HCT116 (cell line): ENCODE results near the gene PLXNC1. TPM values are rescaled to one million over a fixed set of nuclear protein-coding genes. Genes with fewer than 3 reads are reported as not detected.

Experiments
- ATAC-seq: fragments of 200-7000 bp; cut with Tn5 transposase; 2 replicates; pipeline ENCODE4 v1.9.1; 2020; ENCODE audit warnings: mild to moderate bottlenecking, moderate library complexity
- BruUV-seq: library from RNA; stranded (reverse); fragments of 400-500 nt; replicated peaks from 2 replicates; lab custom pipeline; 2021; lab: Mats Ljungman, UMichigan
- CTCF ChIA-PET: fragments of 300-600 bp; sonication (Branson Sonifier 250); formaldehyde crosslinking; loops from one replicate; lab custom pipeline; 2021; ENCODE audit warnings: antibody characterized with exemption; lab: Charles Lee
- POLR2A ChIA-PET: fragments of 300-600, 350-600 bp; sonication (Branson Sonifier 250); formaldehyde crosslinking; loops from one replicate; lab custom pipeline; 2021; ENCODE audit warnings: antibody characterized with exemption; lab: Charles Lee
- RAD21 ChIA-PET, 2 experiments: fragments of 300-600 bp; sonication (Branson Sonifier 250); formaldehyde crosslinking; loops; one replicate each; lab custom pipeline; 2023; ENCODE audit warnings: low total read pairs in 2 of 2; ENCODE audit not compliant: uncharacterized antibody in 2 of 2, unreplicated experiment in 2 of 2, low non-redundant PET in 1 of 2; lab: Charles Lee
- DNase-seq: peaks from one replicate; pipeline ENCODE4 v3.0.0-alpha.2; 2010; ENCODE audit warnings: low read depth, low spot score
- H2AFZ ChIP-seq: fragments of 200-600 bp; shearing (Covaris generic), sonication (generic); 2 replicates; pipeline ENCODE4 v1.6.1; 2017; ENCODE audit warnings: low read depth, mixed run types, mixed read lengths, antibody characterized with exemption, low read length; ENCODE audit not compliant: poor library complexity, severe bottlenecking
- H3K27ac ChIP-seq: 2 replicates; pipeline ENCODE4 v1.5.1; 2012; ENCODE audit warnings: low read depth, low read length
- H3K27me3 ChIP-seq: fragments of 200-600 bp; sonication (generic); 2 replicates; pipeline ENCODE4 v1.6.1; 2016; ENCODE audit warnings: mixed run types, low read length, mixed read lengths; ENCODE audit not compliant: insufficient read depth
- H3K36me3 ChIP-seq, 2 experiments: fragments of 200-500 bp in 1 of 2; fragments of 200-600 bp in 1 of 2; sonication (Bioruptor generic) in 1 of 2; sonication (generic) in 1 of 2; 2 replicates each; pipeline versions ENCODE4 v1.5.1 to v1.6.1; 2014 to 2016; ENCODE audit warnings: low read length in 2 of 2, inconsistent platforms in 1 of 2, mixed read lengths in 1 of 2, mixed run types in 1 of 2; ENCODE audit not compliant: insufficient read depth in 2 of 2, control insufficient read depth in 1 of 2
- H3K4me1 ChIP-seq, 2 experiments: fragments of 200-600 bp in 1 of 2; sonication (generic) in 1 of 2; 2 replicates each; pipeline versions ENCODE4 v1.5.1 to v1.6.1; 2012 to 2017; ENCODE audit warnings: low read length in 2 of 2, inconsistent platforms in 1 of 2, mild to moderate bottlenecking in 1 of 2, mixed read lengths in 1 of 2, mixed run types in 1 of 2, moderate library complexity in 1 of 2; ENCODE audit not compliant: insufficient read depth in 2 of 2, control insufficient read depth in 1 of 2
- H3K4me2 ChIP-seq: fragments of 200-600 bp; sonication (generic); 2 replicates; pipeline ENCODE4 v1.6.1; 2017; ENCODE audit warnings: mixed run types, low read length, mixed read lengths
- H3K4me3 ChIP-seq, 2 experiments: fragments of 200-600 bp in 1 of 2; sonication (generic) in 1 of 2; replicated peaks in 1 of 2; 2 replicates each; pipeline ENCODE4 v1.5.1; 2011 to 2016; ENCODE audit warnings: low read length in 2 of 2, control low read depth in 1 of 2, low read depth in 1 of 2, mild to moderate bottlenecking in 1 of 2, mixed read lengths in 1 of 2, mixed run types in 1 of 2
- H3K79me2 ChIP-seq: fragments of 200-600 bp; sonication (generic); 2 replicates; pipeline ENCODE4 v1.6.1; 2017; ENCODE audit warnings: mild to moderate bottlenecking, mixed run types, low read length, moderate library complexity, mixed read lengths; ENCODE audit not compliant: insufficient read depth
- H3K9ac ChIP-seq: fragments of 200-600 bp; sonication (generic); 2 replicates; pipeline ENCODE4 v1.6.1; 2016; ENCODE audit warnings: low read length, mixed read lengths
- H3K9me2 ChIP-seq: fragments of 200-600 bp; sonication (generic), shearing (Covaris generic); 2 replicates; pipeline ENCODE4 v1.6.1; 2017; ENCODE audit warnings: mixed run types, mild to moderate bottlenecking, moderate library complexity; ENCODE audit not compliant: insufficient read depth
- H3K9me3 ChIP-seq, 2 experiments: fragments of 200-500 bp in 1 of 2; fragments of 200-600 bp in 1 of 2; sonication (Bioruptor generic) in 1 of 2; sonication (generic) in 1 of 2; 2 replicates each; pipeline ENCODE4 v1.6.1; 2014 to 2017; ENCODE audit warnings: low read length in 2 of 2, mixed read lengths in 2 of 2, inconsistent platforms in 1 of 2, low read depth in 1 of 2, mild to moderate bottlenecking in 1 of 2, mixed run types in 1 of 2, moderate library complexity in 1 of 2; ENCODE audit not compliant: control insufficient read depth in 1 of 2, insufficient read depth in 1 of 2
- H4K20me1 ChIP-seq: fragments of 200-600 bp; sonication (generic), shearing (Covaris generic); 2 replicates; pipeline ENCODE4 v1.6.1; 2017; ENCODE audit warnings: mixed run types, mild to moderate bottlenecking, moderate library complexity; ENCODE audit not compliant: insufficient read depth
- CBX3 ChIP-seq: IDR thresholded peaks from 2 replicates; pipeline ENCODE4 v1.6.1; 2012; ENCODE audit warnings: low read depth
- EZH2 ChIP-seq: fragments of 200-600 bp; sonication (generic); IDR thresholded peaks from 2 replicates; pipeline ENCODE4 v1.6.1; 2017; ENCODE audit warnings: antibody characterized with exemption, mixed run types
- EZH2phosphoT487 ChIP-seq: fragments of 200-600 bp; IDR thresholded peaks from 2 replicates; pipeline ENCODE4 v1.6.1; 2018; ENCODE audit warnings: antibody characterized with exemption, borderline replicate concordance
- FOSL1 ChIP-seq: IDR thresholded peaks from 2 replicates; pipeline ENCODE4 v1.6.1; 2012; ENCODE audit warnings: low read depth
- JUND ChIP-seq: IDR thresholded peaks from 2 replicates; pipeline ENCODE4 v1.6.1; 2012
- POLR2A ChIP-seq: IDR thresholded peaks from 2 replicates; pipeline ENCODE4 v1.7.0; 2011; ENCODE audit warnings: borderline replicate concordance; ENCODE audit not compliant: insufficient read depth, insufficient read length; ENCODE audit errors: extremely low read depth
- POLR2AphosphoS5 ChIP-seq: IDR thresholded peaks from 2 replicates; pipeline ENCODE4 v1.6.1; 2011; ENCODE audit warnings: mild to moderate bottlenecking, low read depth, low read length, moderate library complexity
- RAD21 ChIP-seq: IDR thresholded peaks from 2 replicates; pipeline ENCODE4 v1.6.1; 2012; ENCODE audit warnings: low read depth, mild to moderate bottlenecking
- REST ChIP-seq: IDR thresholded peaks from 2 replicates; pipeline ENCODE4 v1.6.1; 2012; ENCODE audit warnings: low read depth
- ZFX ChIP-seq: fragments of 450-650 bp; IDR thresholded peaks from 2 replicates; pipeline ENCODE4 v1.6.1; 2017
- intact Hi-C: fragments of 100-400 bp; cut with micrococcal nuclease; formaldehyde crosslinking; loops from 2 replicates; pipeline ENCODE4 v1.10.0; 2022
- total RNA-seq: library from RNA; stranded (reverse); gene quantifications from one replicate; pipeline ENCODE4 v1.2.1, GENCODE V29; 2021; ENCODE audit not compliant: unreplicated experiment

The PLXNC1 gene
- total RNA-seq, 1 experiment from 2014 or later, result 0.25 TPM

DNA sequence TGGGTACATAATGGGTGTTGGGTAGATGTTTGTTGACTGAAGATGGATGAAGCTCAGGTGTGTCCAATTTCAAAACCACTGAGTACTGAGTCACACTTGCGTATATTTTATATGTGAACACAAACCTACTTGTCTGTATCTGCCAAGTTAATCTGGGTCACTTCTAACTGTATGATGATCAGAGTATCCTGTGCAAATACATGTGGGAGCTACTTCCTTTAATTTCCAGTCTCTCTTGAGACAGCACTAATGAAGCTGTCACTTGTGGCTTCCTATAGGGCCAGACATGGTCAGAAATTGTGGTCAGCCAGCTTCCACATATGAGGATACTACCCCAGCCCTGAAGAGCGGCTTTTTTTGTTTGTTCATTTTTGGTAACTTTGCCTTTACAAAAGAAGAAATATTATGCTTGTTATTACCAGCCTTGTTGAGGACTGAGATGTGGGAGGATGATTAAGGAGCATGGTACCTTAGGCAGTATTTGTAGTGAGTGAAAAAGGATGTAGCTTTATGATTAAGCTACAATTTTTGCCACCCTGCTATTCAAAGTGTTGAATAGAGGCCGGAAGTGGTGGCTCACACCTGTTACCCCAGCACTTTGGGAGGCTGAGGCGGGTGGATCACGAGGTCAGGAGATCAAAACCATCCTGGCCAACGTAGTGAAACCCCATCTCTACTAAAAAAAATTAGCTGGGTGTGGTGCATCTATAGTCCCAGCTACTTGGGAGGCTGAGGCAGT is 32.4 kb downstream of the PLXNC1 start:
- Histone ChIP-seq H3K27me3 (no peaks in the 10 kb centered on the region; the same call in 1 of the 2 replicates), H3K9me2 (no peaks in the 10 kb centered on the region), H4K20me1 (no peaks in the 10 kb centered on the region), H3K27ac (no peak overlapping the region), H2AFZ (no peak overlapping the region), H3K36me3 (no peaks in the 10 kb centered on the region), H3K9me3 (peaks cover 6 to 9% of the 10 kb centered on the region in 2 experiments; a peak in 2 of 4 replicates), H3K79me2 (no peaks in the 10 kb centered on the region), H3K4me2 (no peak overlapping the region), H3K9ac (no peak overlapping the region), H3K4me1 (no peaks in the 10 kb centered on the region), H3K4me3 (no peak overlapping the region)
- intact Hi-C loops, result no loop called here
- ChIA-PET RAD21 (no interaction called here), CTCF (no interaction called here), POLR2A (no interaction called here)
- DNase-seq, result no peak
- BruUV-seq, result no TSS peak
- ATAC-seq, result no peak
- TF ChIP-seq EZH2 (no peak), POLR2AphosphoS5 (no peak), FOSL1 (no peak), CBX3 (no peak), EZH2phosphoT487 (no peak), POLR2A (no peak), JUND (no peak), REST (no peak), RAD21 (no peak), ZFX (no peak)
